HG03342 (cell line): ENCODE data around the gene STON2.
"Not testable (repeated sequence)": the region's sequence is repeated elsewhere in the genome, so short reads cannot be mapped to it uniquely, and the experiment has no call there.

Experiments used
- ATAC-seq: cut with Tn5 transposase; IDR thresholded peaks from one replicate; pipeline ENCODE4 v1.9.1; 2021; ENCODE audit warnings: mild to moderate bottlenecking, moderate library complexity; ENCODE audit not compliant: unreplicated experiment

Gene STON2

GRCh38 chr14:81384900-81385299 lies 15.2 kb downstream of the STON2 start:
- no peak for ATAC-seq

GRCh38 chr14:81382517-81383225 lies 17.5 kb downstream of the STON2 start:
- ATAC-seq: no peak

DNA sequence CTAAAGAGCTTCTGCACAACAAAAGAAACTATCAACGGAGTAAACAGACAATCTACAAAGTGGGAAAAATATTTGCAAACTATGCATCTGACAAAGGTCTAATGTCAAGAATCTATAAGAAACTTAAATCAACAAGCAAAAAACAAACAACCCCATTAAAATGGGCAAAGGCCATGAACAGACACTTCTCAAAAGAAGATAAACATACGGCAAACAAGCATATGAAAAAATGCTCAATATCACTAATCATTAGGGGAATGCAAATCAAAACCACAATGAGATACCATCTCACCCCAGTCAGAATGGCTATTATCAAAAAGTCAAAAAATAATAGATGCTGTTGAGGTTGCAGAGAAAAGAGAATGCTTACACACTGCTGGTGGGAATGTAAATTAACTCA lies 20.1 kb downstream of the STON2 start:
- not testable (repeated sequence) for ATAC-seq

DNA sequence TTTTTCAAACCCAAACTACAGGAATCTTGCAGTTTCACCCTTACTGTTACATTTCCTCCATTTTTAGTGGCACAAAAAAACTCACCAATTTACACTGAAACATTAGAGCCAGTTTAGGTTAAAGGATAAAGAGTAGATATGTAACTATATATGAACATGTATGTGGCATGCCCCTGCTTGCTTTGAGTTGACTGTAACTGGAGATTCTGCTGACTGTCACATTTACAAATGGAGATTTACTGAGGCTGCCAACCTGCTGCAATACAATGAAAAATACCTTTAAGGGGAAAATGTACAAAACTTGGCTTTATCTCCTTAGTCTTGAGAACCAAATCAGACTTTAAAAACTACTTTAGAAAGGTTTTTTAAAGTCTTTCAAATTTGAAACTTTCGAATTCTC lies 28.3 kb downstream of the STON2 start:
- ATAC-seq: no peak

DNA sequence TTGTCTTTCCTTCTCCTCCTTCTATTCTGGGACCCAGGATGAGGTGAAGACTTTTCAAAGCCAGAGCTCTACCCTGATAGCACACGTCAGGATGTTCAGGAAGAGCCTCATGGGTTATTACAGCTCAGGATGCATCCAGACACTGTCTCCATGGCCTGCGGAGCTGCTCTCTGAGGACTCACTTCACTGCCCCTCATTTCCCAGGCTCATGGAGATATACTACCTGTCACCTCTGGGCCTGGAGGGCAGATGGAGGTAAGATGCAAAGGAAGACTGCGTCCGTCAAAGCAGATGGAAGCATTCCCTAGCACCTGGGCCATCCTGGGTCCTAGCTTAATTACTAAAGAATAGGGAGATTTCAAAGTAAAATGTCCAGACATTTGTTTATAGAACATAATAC lies 32.6 kb downstream of the STON2 start:
- ATAC-seq: no peak

DNA sequence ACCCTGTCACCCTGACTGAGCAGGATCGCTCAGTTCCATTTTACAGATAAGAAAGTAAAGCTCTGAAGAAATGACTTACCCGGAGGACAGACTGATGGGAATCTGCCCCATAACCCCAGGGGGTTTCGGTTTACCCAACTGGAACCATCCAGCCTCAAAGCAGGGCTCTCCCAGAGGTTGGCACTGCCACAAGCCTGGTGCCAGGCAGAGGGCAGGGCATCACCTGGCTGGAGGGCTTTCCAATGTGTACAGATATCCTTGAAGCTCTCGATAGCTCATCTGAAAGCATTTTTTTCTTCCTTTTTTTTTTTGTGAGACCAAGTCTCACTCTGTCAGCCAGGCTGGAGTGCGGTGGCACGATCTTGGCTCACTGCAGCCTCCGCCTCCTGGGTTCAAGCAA lies 33.2 kb downstream of the STON2 start:
- ATAC-seq: no peak

GRCh38 chr14:81366214-81366613 lies 33.9 kb downstream of the STON2 start:
- ATAC-seq: no peak

DNA sequence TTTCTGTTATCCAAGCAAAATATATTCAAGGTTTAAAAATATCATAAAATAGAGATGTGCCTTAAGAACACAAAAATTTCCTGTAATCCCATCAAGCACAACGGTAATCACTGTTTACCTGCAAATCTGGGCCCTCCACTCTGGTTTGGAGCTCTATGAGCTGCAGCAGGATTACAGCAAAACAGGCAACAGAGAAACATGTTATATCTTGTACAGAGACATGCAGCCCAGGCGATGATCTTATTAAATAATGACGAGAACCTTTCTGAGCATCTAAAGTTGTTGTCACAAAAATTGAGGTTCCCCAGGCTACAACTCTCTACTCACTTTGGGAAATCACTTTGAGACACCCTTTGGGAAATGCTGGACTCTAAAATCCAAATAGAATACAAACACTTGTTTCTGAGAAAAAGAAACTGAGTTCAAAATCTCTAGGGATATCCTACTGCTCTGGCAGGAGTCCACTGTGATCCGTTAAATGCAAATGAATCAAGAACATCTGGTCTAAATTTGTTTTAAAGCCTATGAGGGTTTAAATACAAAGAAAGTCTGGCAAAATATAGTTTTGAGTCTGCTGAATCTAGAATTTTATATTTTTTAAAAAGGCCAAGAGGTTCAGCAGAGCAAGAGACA lies 36.3 kb downstream of the STON2 start:
- ATAC-seq: no peak

DNA sequence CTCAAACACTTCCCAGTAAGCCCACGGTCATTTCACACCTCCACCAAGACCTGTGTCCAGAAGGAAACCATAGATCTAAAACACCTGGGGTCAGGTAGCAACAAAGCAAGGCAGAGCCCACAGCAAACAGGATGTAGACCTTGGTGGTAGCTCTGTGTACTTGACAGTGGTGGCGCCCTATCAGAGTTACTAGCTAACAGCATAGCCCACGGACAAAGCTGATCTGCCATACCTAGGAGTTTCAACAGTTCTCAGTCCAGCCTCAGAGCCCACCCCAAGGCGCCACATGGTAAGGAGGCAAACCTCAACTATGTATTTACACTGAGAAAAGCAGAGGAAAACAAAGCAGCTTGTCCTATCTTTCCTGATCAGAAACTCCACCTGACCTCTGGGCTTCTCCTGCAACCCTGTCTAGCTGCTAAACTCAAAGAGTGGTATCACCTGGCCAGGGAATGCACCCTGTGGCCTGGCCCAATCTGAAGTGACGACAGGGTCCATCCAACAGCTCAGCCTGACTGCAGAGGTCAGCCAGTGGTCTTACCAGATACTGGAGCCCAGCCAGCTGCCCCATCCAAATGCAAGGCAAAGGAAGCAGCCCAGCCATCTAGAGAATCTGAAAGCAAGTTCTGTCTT lies 46.3 kb downstream of the STON2 start:
- ATAC-seq: no peak

- no peak for ATAC-seq
Measured at GRCh38 chr14:81352413-81352812, 47.7 kb downstream of the STON2 start.

DNA sequence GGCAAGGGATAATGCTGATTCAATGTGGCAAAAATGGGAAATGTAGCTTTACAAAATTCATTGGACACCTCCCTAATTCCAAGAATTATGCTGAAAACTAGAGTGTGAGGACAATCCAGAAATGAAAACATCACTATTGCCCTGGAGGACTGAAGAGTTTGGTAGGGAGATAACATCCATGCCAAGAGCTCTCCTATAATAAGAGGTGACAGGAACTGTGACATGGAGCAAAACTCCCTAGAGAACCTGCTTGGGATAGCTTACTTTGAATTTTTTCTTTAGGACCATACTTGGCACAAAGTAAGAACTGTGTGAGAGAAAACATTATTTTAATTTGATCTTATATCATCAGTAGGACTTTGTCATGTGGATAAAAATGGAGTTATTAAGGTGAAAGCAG lies 48.9 kb downstream of the STON2 start:
- no peak for ATAC-seq

DNA sequence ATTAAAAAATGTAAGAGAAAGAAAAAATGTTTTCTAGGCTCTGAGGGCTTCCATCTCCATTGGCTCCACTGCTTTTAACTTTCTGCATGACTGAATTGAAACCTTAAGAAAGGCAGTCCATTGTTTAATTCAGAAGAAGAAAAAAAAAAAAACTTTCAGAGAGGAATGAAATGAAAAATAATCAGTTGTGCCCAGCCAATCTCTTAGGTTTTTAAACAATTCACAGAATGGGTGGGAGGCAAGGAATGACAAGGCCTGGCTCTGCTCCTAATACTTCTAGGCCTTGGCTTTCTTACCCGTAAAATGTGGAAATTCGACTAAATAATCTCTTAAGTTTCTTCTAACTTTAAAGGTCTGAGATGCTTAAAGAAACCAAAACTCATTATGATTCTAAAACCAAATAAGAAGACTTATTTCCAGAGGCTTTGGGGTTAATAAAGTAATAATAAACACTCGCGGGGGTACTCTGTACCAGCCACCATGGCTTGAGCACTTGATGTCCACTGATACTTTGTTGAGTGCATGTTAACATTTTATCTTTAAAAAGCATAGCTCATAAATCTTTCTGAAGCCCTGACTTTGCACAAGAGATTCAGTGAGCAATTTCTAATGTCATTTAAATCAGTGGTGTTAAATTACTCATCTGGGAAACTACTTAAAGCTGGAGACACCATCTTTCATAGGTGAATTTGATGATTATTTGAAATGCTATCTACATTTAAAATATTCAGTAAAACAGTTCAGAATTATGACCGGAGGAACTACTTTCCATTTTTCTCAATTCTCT lies 49.6 kb downstream of the STON2 start:
- ATAC-seq: no peak

- ATAC-seq: no peak
Measured at GRCh38 chr14:81348061-81348460, 52.1 kb downstream of the STON2 start.

DNA sequence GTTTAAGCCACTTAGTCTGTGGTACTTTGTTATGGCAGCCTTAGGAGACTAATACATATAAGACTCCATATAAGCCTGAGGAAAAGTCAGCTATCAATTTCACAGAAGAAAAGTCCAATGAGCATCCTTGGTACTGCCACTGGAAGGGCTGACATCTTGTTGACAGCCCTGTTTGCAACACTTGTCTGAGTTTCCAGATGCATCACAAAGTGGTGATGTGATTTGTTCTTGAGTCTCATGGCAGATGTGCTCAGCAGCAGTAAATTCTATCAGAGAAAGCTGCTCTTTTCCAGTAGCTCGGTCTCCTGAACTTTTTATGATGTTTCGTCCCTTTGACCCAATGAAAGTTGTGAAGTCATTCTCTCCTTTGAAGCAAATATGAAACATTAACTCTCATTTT lies 54.3 kb downstream of the STON2 start:
- no peak for ATAC-seq

DNA sequence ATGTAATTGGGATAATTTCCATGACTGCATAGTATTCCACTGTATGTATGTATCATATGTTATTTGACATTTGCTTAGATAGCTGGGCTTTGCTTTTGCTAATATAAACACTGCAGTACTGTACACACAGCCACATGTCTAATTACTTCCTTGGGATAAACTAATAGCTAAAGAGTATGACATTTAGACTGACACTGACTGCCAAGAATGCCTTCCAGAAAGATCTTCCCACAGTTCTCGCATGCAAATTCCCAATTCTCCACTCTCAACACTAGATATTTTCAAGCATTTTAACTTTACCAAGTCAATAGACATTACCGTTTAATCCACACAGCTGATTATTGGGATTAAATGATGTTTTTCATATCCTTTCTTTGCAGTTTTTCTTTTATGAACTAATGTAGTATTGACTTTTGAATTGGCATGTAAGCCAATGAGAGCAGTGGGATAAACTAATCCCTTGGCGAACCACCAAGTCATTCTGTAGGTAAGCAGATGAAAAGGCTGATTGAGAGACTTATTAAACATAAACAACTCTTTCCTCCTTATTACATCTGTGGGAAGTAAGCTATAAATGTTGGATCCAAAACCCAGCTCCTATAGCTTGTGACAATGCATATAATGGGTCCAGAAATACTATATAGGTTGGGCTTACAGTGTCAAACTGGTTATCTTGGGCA lies 55.5 kb downstream of the STON2 start:
- no peak for ATAC-seq

GRCh38 chr14:81343701-81344100 lies 56.4 kb downstream of the STON2 start:
- no peak for ATAC-seq

GRCh38 chr14:81342850-81343580 lies 57.1 kb downstream of the STON2 start:
- no peak for ATAC-seq

- no peak for ATAC-seq
Measured at GRCh38 chr14:81341781-81342180, 58.3 kb downstream of the STON2 start.

DNA sequence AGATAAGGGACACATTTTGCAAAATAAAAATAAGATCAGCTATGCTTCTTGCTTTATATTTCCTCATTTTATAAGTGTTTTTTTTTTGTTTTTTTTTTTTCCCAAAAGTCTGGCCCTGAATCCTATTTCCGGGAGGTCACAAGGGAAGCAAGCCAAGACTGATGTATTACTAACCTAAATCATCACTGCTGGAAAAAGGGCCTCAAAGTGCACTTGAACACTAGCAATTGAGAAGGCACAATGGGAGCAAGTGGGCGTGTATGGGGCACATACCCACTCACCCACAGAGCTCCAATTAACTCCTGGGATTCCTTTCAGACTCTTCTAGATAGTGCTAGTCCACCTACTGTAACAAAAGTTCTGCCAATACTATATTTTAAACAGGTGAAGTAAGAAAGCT lies 58.8 kb downstream of the STON2 start:
- ATAC-seq: no peak

GRCh38 chr14:81340201-81340600 lies 59.9 kb downstream of the STON2 start:
- ATAC-seq: no peak
